K562 (cell line): Measurements from ENCODE around the gene YJEFN3. TPM values are rescaled to one million over a fixed set of nuclear protein-coding genes. Genes with fewer than 3 reads are reported as not detected.

Experiments
- ATAC-seq: fragments of 200-7000 bp; cut with Tn5 transposase; 3 replicates; pipeline ENCODE4 v1.9.1; 2020; ENCODE audit warnings: moderate library complexity
- BruUV-seq: library from RNA; stranded (reverse); fragments of 400-500 nt; replicated peaks from 2 replicates; lab custom pipeline; 2021; lab: Mats Ljungman, UMichigan
- CTCF ChIA-PET: fragments of 300-600 bp; formaldehyde crosslinking; extraction: SDS; loops from one replicate; lab custom pipeline; 2021; ENCODE audit warnings: low intra/inter-chr PET ratio; lab: Yijun Ruan, JAX
- POLR2A ChIA-PET: fragments of 300-600, 350-650 bp; sonication (Branson Sonifier 250); formaldehyde crosslinking; extraction: SDS; loops from one replicate; lab custom pipeline; 2021; ENCODE audit warnings: antibody characterized with exemption, inconsistent platforms; lab: Yijun Ruan, JAX
- DNase-seq, 4 experiments: peaks; one replicate each; pipeline versions ENCODE4 v3.0.0 to v3.0.0-alpha.2; 2011 to 2018; ENCODE audit warnings: low spot score in 3 of 4, mixed read lengths in 3 of 4; ENCODE audit errors: extremely low read depth in 1 of 4
- FAIRE-seq: peaks from 2 replicates; lab custom pipeline; 2011; peaks lifted over from hg19 to GRCh38; lab: Jason Lieb, UNC
- H2AFZ ChIP-seq: 2 replicates; pipeline ENCODE4 v1.6.0; 2011; ENCODE audit warnings: low read depth, low read length, control low read depth, inconsistent platforms
- H3K27ac ChIP-seq: fragments of 200-600 bp; 3 replicates; pipeline ENCODE4 v1.8.0; 2011; ENCODE audit warnings: low read depth, mild to moderate bottlenecking, control low read depth, inconsistent platforms, low read length, moderate library complexity, mixed read lengths; ENCODE audit errors: extremely low read depth
- H3K27me3 ChIP-seq, 2 experiments: fragments of 300-600 bp in 1 of 2; 2 replicates in 1 of 2; 3 replicates in 1 of 2; pipeline versions ENCODE4 v1.6.0 to v1.8.0; 2011; ENCODE audit warnings: inconsistent platforms in 2 of 2, low read length in 2 of 2, mild to moderate bottlenecking in 1 of 2, mixed read lengths in 1 of 2, moderate library complexity in 1 of 2; ENCODE audit not compliant: control insufficient read depth in 2 of 2, insufficient read depth in 2 of 2
- H3K36me3 ChIP-seq: fragments of 300-600 bp; 3 replicates; pipeline ENCODE4 v1.8.0; 2011; ENCODE audit warnings: mild to moderate bottlenecking, low read length, inconsistent platforms; ENCODE audit not compliant: control insufficient read depth, insufficient read depth
- H3K4me1 ChIP-seq, 2 experiments: fragments of 200-600 bp in 1 of 2; replicated peaks in 1 of 2; 2 replicates in 1 of 2; 3 replicates in 1 of 2; pipeline versions ENCODE4 v1.5.1 to v1.8.0; 2011; ENCODE audit warnings: inconsistent platforms in 2 of 2, low read length in 2 of 2, mild to moderate bottlenecking in 1 of 2, mixed read lengths in 1 of 2, moderate library complexity in 1 of 2; ENCODE audit not compliant: control insufficient read depth in 2 of 2, insufficient read depth in 2 of 2
- H3K4me2 ChIP-seq: 2 replicates; pipeline ENCODE4 v1.6.1; 2011; ENCODE audit warnings: low read length, control low read depth, inconsistent platforms, mixed read lengths; ENCODE audit not compliant: insufficient read depth
- H3K4me3 ChIP-seq: fragments of 200-600 bp; sonication (generic), shearing (Covaris generic); 2 replicates; pipeline ENCODE4 v1.5.1; 2016; ENCODE audit warnings: control low read depth, inconsistent platforms
- H3K79me2 ChIP-seq: fragments of 200-600 bp; 3 replicates; pipeline ENCODE4 v1.8.0; 2011; ENCODE audit warnings: low read length, inconsistent platforms; ENCODE audit not compliant: control insufficient read depth, insufficient read depth
- H3K9ac ChIP-seq, 2 experiments: 2 replicates each; pipeline versions ENCODE4 v1.6.0 to v1.6.1; 2011; ENCODE audit warnings: low read depth in 2 of 2, low read length in 2 of 2, control low read depth in 1 of 2, inconsistent platforms in 1 of 2, mild to moderate bottlenecking in 1 of 2, mixed read lengths in 1 of 2; ENCODE audit not compliant: insufficient read depth in 1 of 2
- H3K9me1 ChIP-seq: one replicate; pipeline ENCODE4 v1.6.0; 2011; ENCODE audit warnings: inconsistent platforms, mild to moderate bottlenecking, low read length, moderate library complexity; ENCODE audit not compliant: control insufficient read depth, insufficient read depth
- H3K9me3 ChIP-seq: replicated peaks from 2 replicates; pipeline ENCODE4 v1.5.1; 2011; ENCODE audit warnings: low read depth, low read length, inconsistent platforms; ENCODE audit not compliant: control insufficient read depth, insufficient read depth
- H4K20me1 ChIP-seq: replicated peaks from 2 replicates; pipeline ENCODE4 v1.6.1; 2011; ENCODE audit warnings: low read length, inconsistent platforms, mixed read lengths; ENCODE audit not compliant: control insufficient read depth, insufficient read depth
- CBFB ChIP-seq: sonication (generic); formaldehyde crosslinking; IDR thresholded peaks from 2 replicates; pipeline ENCODE4 v1.4.0; 2020; ENCODE audit warnings: mild to moderate bottlenecking, missing genetic modification reagents
- CHD1 ChIP-seq: fragments of 200-600 bp; sonication (generic); IDR thresholded peaks from one replicate; pipeline ENCODE4 v1.6.1; 2012; ENCODE audit warnings: mild to moderate bottlenecking, moderate library complexity, low read length, inconsistent platforms
- FOXK1 ChIP-seq: sonication (generic); formaldehyde crosslinking; IDR thresholded peaks from 2 replicates; pipeline ENCODE4 v1.8.0; 2022; ENCODE audit warnings: missing genetic modification reagents, mild to moderate bottlenecking, borderline replicate concordance
- GATAD2A ChIP-seq: fragments of 450-650 bp; IDR thresholded peaks from 2 replicates; pipeline ENCODE4 v1.6.1; 2017
- HDAC3 ChIP-seq: fragments of 450-650 bp; IDR thresholded peaks from 2 replicates; pipeline ENCODE4 v1.6.1; 2018; ENCODE audit warnings: borderline replicate concordance, mild to moderate bottlenecking, moderate library complexity; ENCODE audit not compliant: partially characterized antibody
- HDAC8 ChIP-seq: fragments of 450-650 bp; IDR thresholded peaks from 2 replicates; pipeline ENCODE4 v1.6.1; 2016; ENCODE audit warnings: mild to moderate bottlenecking, missing genetic modification characterization, moderate library complexity, missing compliant biosample characterization
- HLTF ChIP-seq: fragments of 450-650 bp; IDR thresholded peaks from 2 replicates; pipeline ENCODE4 v1.6.1; 2016
- NBN ChIP-seq: fragments of 450-650 bp; IDR thresholded peaks from 2 replicates; pipeline ENCODE4 v1.6.1; 2016; ENCODE audit warnings: low read depth, mild to moderate bottlenecking
- POLR2G ChIP-seq: fragments of 200-400 bp; formaldehyde crosslinking; IDR thresholded peaks from 2 replicates; pipeline ENCODE4 v1.6.1; 2017; ENCODE audit warnings: low read depth, mild to moderate bottlenecking, antibody characterized with exemption, low read length, moderate library complexity
- RBM22 ChIP-seq: fragments of 200-400 bp; formaldehyde crosslinking; IDR thresholded peaks from 2 replicates; pipeline ENCODE4 v1.6.1; 2018; ENCODE audit warnings: low read length, low read depth; ENCODE audit not compliant: poor library complexity, severe bottlenecking
- ZFP36 ChIP-seq: fragments of 150-350 bp; IDR thresholded peaks from 2 replicates; pipeline ENCODE4 v1.6.1; 2018; ENCODE audit warnings: low read length, low read depth; ENCODE audit not compliant: partially characterized antibody
- ZKSCAN3 ChIP-seq: fragments of 250-450 bp; sonication (Bioruptor Pico); IDR thresholded peaks from 2 replicates; pipeline ENCODE4 v1.4.0; 2020
- ZNF121 ChIP-seq: sonication (generic); formaldehyde crosslinking; conservative IDR thresholded peaks from 2 replicates; pipeline ENCODE4 v1.8.0; 2022; ENCODE audit warnings: missing genetic modification reagents
- WGBS: fragments of 100-300 bp; shearing (Covaris generic); methylation state at CpG from one replicate; pipeline ENCODE4 v1.1.6; 2016; ENCODE audit warnings: low coverage, mixed read lengths; ENCODE audit not compliant: insufficient coverage; ENCODE audit errors: missing lambda C conversion rate; 5-methylcytosine and 5-hydroxymethylcytosine counted together
- in situ Hi-C: fragments of 300-500 bp; cut with MboI; formaldehyde crosslinking; loops from 4 replicates; pipeline ENCODE4 v1.15.0; 2018; ENCODE audit warnings: inconsistent platforms, mixed read lengths
- intact Hi-C: fragments of 100-400 bp; cut with micrococcal nuclease; formaldehyde crosslinking; loops from 2 replicates; pipeline ENCODE4 v1.14.2; 2022
- polyA plus RNA-seq, 8 experiments: library from polyadenylated mRNA; depleted of rRNA in 4 of 8; stranded (reverse) in 5 of 8; unstranded in 3 of 8; fragments of >200 nt; fragmentation: Nextera tagmentation in 2 of 8; fragmentation: Illumina TruSeq in 1 of 8; extraction: Ambion mirVana in 2 of 8; extraction: Trizol in 1 of 8; gene quantifications; 2 replicates each; pipeline versions ENCODE4 v1.2.1 to v1.2.3, GENCODE V29; 2011 to 2014; ENCODE audit warnings: inconsistent platforms in 1 of 8, missing spikeins in 1 of 8
- total RNA-seq, 7 experiments: library from RNA; depleted of rRNA in 6 of 7; stranded (reverse); fragments of >200 nt in 6 of 7; fragmentation: Illumina TruSeq in 2 of 7; extraction: Trizol in 2 of 7; gene quantifications; 2 replicates each; pipeline versions ENCODE4 v1.2.1 to v1.2.3, GENCODE V29; 2011 to 2021; ENCODE audit warnings: low replicate concordance in 1 of 7
- TF ChIP-seq, protein P1 (sequence below): sonication (generic); formaldehyde crosslinking; IDR thresholded peaks from 2 replicates; pipeline ENCODE4 v1.8.1; 2023; ENCODE audit warnings: mild to moderate bottlenecking, missing genetic modification reagents
- TF ChIP-seq, protein P2 (sequence below): sonication (generic); formaldehyde crosslinking; IDR thresholded peaks from 2 replicates; pipeline ENCODE4 v1.8.0; 2022; ENCODE audit warnings: missing genetic modification reagents, mild to moderate bottlenecking, borderline replicate concordance
- TF ChIP-seq, protein P3 (sequence below): sonication (generic); formaldehyde crosslinking; IDR thresholded peaks from 2 replicates; pipeline ENCODE4 v1.8.1; 2023; ENCODE audit warnings: mild to moderate bottlenecking, missing genetic modification reagents

The YJEFN3 gene
- total and polyA plus RNA-seq, 9 of the 15 experiments (the other 6 are each of a cell fraction or from before 2014, with no cell fraction given) = 0.04 to 5.8 (median 1.3) TPM; not detected in 1

DNA sequence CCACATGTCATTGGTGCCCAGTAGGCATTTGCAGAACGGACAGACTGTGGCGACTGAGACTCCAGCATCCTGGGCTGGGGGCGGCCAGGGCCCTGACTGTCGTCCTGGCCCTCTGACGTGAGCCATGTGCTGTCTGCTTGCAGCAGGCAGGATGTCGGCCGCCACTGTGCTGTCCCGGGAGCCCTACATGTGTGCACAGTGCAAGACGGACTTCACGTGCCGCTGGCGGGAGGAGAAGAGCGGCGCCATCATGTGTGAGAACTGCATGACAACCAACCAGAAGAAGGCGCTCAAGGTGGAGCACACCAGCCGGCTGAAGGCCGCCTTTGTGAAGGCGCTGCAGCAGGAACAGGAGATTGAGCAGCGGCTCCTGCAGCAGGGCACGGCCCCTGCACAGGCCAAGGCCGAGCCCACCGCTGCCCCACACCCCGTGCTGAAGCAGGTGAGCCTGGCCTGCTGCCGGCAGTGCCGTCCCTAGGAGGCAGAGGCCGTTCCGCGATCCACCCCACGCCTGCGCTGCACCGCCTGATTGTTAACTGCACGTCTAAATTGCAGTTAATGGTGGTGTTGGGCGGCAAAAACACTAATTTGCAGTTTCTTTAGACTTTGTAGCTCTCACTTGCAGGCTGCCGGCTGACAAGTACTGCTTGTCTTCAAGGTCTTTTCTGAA lies 27.6 kb upstream of the YJEFN3 start:
- DNase-seq = no peak
- POLR2A ChIA-PET = no interaction called here
- BruUV-seq = no TSS peak
- H3K4me3 ChIP-seq = no peak overlapping the region
- no peaks in the 10 kb centered on the region for H3K27me3 ChIP-seq
- no peak for FAIRE-seq
- peaks cover 6% of the 10 kb centered on the region; the same call in 2 of the 3 replicates for H3K79me2 ChIP-seq
- in situ Hi-C loops = no loop called here
- no peak overlapping the region for H3K9ac ChIP-seq
- ATAC-seq = no peak
- no peaks in the 10 kb centered on the region for H3K9me3 ChIP-seq
- CTCF ChIA-PET = no interaction called here
- no peaks in the 10 kb centered on the region for H3K9me1 ChIP-seq
- WGBS = 94% methylated on average over 28 of the region's 34 CpGs
- H4K20me1 ChIP-seq = 0 out of 2 replicates have a peak, but pooled peaks cover 6% of the 10 kb centered on the region
- H2AFZ ChIP-seq = no peak overlapping the region
- H3K4me2 ChIP-seq = no peak overlapping the region
- no peak overlapping the region for H3K27ac ChIP-seq
- intact Hi-C loops = no loop called here
- peaks cover 100% of the 10 kb centered on the region for H3K36me3 ChIP-seq
- peaks cover 0 to 25% of the 10 kb centered on the region in 2 experiments; a peak in 2 of 5 replicates for H3K4me1 ChIP-seq
- TF ChIP-seq HLTF = no peak
- TF ChIP-seq, protein P1, sequence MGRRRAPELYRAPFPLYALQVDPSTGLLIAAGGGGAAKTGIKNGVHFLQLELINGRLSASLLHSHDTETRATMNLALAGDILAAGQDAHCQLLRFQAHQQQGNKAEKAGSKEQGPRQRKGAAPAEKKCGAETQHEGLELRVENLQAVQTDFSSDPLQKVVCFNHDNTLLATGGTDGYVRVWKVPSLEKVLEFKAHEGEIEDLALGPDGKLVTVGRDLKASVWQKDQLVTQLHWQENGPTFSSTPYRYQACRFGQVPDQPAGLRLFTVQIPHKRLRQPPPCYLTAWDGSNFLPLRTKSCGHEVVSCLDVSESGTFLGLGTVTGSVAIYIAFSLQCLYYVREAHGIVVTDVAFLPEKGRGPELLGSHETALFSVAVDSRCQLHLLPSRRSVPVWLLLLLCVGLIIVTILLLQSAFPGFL (CRISPR knock-in tag) = no peak
- TF ChIP-seq HDAC8 (tag) = no peak
- no peak for TF ChIP-seq CHD1
- TF ChIP-seq NBN = no peak
- TF ChIP-seq ZKSCAN3 = no peak
- no peak for TF ChIP-seq GATAD2A
- TF ChIP-seq, protein P2, sequence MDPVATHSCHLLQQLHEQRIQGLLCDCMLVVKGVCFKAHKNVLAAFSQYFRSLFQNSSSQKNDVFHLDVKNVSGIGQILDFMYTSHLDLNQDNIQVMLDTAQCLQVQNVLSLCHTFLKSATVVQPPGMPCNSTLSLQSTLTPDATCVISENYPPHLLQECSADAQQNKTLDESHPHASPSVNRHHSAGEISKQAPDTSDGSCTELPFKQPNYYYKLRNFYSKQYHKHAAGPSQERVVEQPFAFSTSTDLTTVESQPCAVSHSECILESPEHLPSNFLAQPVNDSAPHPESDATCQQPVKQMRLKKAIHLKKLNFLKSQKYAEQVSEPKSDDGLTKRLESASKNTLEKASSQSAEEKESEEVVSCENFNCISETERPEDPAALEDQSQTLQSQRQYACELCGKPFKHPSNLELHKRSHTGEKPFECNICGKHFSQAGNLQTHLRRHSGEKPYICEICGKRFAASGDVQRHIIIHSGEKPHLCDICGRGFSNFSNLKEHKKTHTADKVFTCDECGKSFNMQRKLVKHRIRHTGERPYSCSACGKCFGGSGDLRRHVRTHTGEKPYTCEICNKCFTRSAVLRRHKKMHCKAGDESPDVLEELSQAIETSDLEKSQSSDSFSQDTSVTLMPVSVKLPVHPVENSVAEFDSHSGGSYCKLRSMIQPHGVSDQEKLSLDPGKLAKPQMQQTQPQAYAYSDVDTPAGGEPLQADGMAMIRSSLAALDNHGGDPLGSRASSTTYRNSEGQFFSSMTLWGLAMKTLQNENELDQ (CRISPR knock-in tag) = no peak
- no peak for TF ChIP-seq CBFB (CRISPR knock-in tag)
- TF ChIP-seq RBM22 = peak; percentile 92
- TF ChIP-seq ZNF121 (CRISPR knock-in tag) = no peak
- TF ChIP-seq FOXK1 (CRISPR knock-in tag) = no peak
- TF ChIP-seq, protein P3, sequence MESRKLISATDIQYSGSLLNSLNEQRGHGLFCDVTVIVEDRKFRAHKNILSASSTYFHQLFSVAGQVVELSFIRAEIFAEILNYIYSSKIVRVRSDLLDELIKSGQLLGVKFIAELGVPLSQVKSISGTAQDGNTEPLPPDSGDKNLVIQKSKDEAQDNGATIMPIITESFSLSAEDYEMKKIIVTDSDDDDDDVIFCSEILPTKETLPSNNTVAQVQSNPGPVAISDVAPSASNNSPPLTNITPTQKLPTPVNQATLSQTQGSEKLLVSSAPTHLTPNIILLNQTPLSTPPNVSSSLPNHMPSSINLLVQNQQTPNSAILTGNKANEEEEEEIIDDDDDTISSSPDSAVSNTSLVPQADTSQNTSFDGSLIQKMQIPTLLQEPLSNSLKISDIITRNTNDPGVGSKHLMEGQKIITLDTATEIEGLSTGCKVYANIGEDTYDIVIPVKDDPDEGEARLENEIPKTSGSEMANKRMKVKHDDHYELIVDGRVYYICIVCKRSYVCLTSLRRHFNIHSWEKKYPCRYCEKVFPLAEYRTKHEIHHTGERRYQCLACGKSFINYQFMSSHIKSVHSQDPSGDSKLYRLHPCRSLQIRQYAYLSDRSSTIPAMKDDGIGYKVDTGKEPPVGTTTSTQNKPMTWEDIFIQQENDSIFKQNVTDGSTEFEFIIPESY (CRISPR knock-in tag) = peak; percentile 95
- TF ChIP-seq ZFP36 = no peak
- TF ChIP-seq HDAC3 = no peak
- peak; percentile 59; the same call in 1 of the 2 replicates for TF ChIP-seq POLR2G
